Breast epithelium (tissue), 4 donors: ENCODE results near the gene GRIA4. TPM values are rescaled to one million over a fixed set of nuclear protein-coding genes. Genes with fewer than 3 reads are reported as not detected.
A peak's percentile ranks its signal among the peaks of the same experiment; 100 is the strongest.

Experiments used
- DNase-seq, 2 donors: peaks; one replicate each; pipeline ENCODE4 v3.0.0-alpha.2; 2019; ENCODE audit warnings: low spot score in 2 of 2
- H3K27ac ChIP-seq, 2 donors: fragments of 200-600 bp; sonication (generic) in 1 of 2; one replicate each; pipeline ENCODE4 v1.5.1; 2016 to 2019; ENCODE audit warnings: mild to moderate bottlenecking in 1 of 2
- H3K27me3 ChIP-seq, 2 donors: fragments of 200-600 bp; sonication (generic) in 1 of 2; one replicate each; pipeline versions ENCODE4 v1.5.1 to v1.6.0; 2017 to 2019; ENCODE audit warnings: control low read depth in 1 of 2, mild to moderate bottlenecking in 1 of 2
- H3K36me3 ChIP-seq: fragments of 200-600 bp; one replicate; pipeline ENCODE4 v1.5.1; 2019
- H3K4me1 ChIP-seq, 2 donors: fragments of 200-600 bp; sonication (generic); one replicate each; pipeline ENCODE4 v1.5.1; 2016 to 2019; ENCODE audit warnings: control low read depth in 1 of 2
- H3K4me3 ChIP-seq, 3 donors: fragments of 200-600 bp; sonication (generic); 1 replicate in 2 of 3; 2 replicates in 1 of 3; pipeline ENCODE4 v1.5.1; 2016 to 2019; ENCODE audit warnings: mild to moderate bottlenecking in 3 of 3, moderate library complexity in 2 of 3
- H3K9me3 ChIP-seq, 2 donors: fragments of 200-600 bp; sonication (generic) in 1 of 2; one replicate each; pipeline ENCODE4 v1.5.1; 2016 to 2019; ENCODE audit warnings: control low read depth in 1 of 2
- CTCF ChIP-seq, 3 donors: fragments of 450-650 bp; IDR thresholded peaks; one replicate each; pipeline ENCODE4 v1.5.1; 2016 to 2017; ENCODE audit warnings: antibody characterized with exemption in 3 of 3, mild to moderate bottlenecking in 3 of 3, moderate library complexity in 3 of 3
- POLR2A ChIP-seq: fragments of 450-650 bp; IDR thresholded peaks from one replicate; pipeline ENCODE4 v1.6.1; 2016; ENCODE audit warnings: antibody characterized with exemption, mild to moderate bottlenecking, moderate library complexity
- POLR2AphosphoS5 ChIP-seq, 3 donors: sonication (generic); formaldehyde crosslinking; IDR thresholded peaks; one replicate each; pipeline ENCODE4 v1.6.1; 2017; ENCODE audit warnings: antibody characterized with exemption in 3 of 3
- intact Hi-C: fragments of 100-400 bp; cut with DNase I; formaldehyde crosslinking; loops from one replicate; pipeline ENCODE4 v1.15.1; 2023; ENCODE audit warnings: low total_unique reads
- total RNA-seq, 3 donors: library from RNA; depleted of rRNA; stranded (reverse); fragments of >200 nt; gene quantifications; one replicate each; pipeline ENCODE4 v1.1.0, GENCODE V29; 2016

The GRIA4 gene
- total RNA-seq, 3 donors from 2014 or later = 14.1 to 27.7 TPM; not detected in 1

DNA sequence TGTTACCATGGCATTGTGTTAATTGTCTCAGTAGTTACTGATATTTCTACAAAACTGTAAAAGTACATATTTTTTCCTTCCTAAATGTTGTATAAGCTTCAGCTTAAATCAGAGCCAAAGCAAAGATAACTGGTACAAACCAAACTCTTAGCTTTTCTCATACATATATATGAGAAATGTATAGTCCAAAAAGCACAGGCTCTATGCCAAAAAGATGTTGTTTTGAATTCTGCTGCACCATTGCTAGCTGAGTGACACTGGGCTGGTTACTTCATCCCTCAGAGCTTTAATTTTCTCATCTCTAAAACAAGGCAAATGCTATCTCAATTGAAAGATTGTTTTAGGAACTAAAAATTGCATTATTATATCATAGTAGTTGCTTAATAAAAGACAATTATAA lies 6.7 kb upstream of the GRIA4 start:
- intact Hi-C loops = no loop called here
- Histone ChIP-seq H3K27me3 (no peaks in the 10 kb centered on the region), H3K9me3 (no peaks in the 10 kb centered on the region), H3K36me3 (no peaks in the 10 kb centered on the region), H3K4me1 (no peaks in the 10 kb centered on the region), H3K27ac (no peak overlapping the region), H3K4me3 (no peak overlapping the region)
- TF ChIP-seq POLR2AphosphoS5 (IDR thresholded peaks at IDR 0.05) (no peak), POLR2A (no peak), CTCF (IDR thresholded peaks at IDR 0.05) (no peak)
- DNase-seq = no peak

DNA sequence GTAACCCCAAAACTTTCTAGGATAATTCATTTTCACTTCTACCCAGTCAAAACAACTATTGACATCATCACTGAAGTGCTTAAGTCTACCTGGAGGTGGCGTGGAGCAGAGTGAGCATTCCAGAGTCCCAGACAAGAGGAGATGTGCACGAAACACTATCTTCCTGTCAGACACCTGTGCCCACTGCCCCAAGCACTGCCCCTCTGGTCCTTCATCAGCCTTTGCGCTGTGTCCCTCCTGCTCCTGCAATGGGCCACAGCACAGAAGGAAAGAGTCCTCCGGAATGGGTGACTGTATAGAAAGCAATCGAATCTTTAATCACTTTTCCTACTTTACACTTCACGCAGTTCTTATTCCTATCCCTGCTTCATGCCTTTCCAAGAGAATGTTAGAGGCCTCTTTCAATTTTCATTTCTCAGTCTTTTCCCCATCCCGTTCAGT lies 512 bp upstream of the GRIA4 start:
- TF ChIP-seq CTCF (IDR thresholded peaks at IDR 0.05) = peak in 2 of 3 donors; percentile 20 to 35
- TF ChIP-seq POLR2AphosphoS5 (IDR thresholded peaks at IDR 0.05) = no peak
- no peak for TF ChIP-seq POLR2A
- Histone ChIP-seq H3K9me3 (no peaks in the 10 kb centered on the region), H3K4me3 (peak overlapping the region in 2 of 3 donors; percentile 58 to 69), H3K27me3 (peaks cover 0 to 35% of the 10 kb centered on the region in 2 donors), H3K27ac (peak overlapping the region; percentile 76 to 84), H3K4me1 (no peaks in the 10 kb centered on the region), H3K36me3 (no peaks in the 10 kb centered on the region)
- intact Hi-C loops = no loop called here
- DNase-seq = peak in 1 of 2 donors; percentile 36

- intact Hi-C loops = no loop called here
- Histone ChIP-seq H3K4me3 (peak overlapping the region; percentile 27 to 69 (median 58)), H3K27ac (peak overlapping the region; percentile 41 to 59), H3K27me3 (peaks cover 0 to 35% of the 10 kb centered on the region in 2 donors), H3K9me3 (no peaks in the 10 kb centered on the region), H3K4me1 (no peaks in the 10 kb centered on the region), H3K36me3 (no peaks in the 10 kb centered on the region)
- no peak for TF ChIP-seq POLR2AphosphoS5 (IDR thresholded peaks at IDR 0.05)
- no peak for TF ChIP-seq POLR2A
- TF ChIP-seq CTCF (IDR thresholded peaks at IDR 0.05) = no peak
- no peak for DNase-seq
These were observed 1.1 kb downstream of the GRIA4 start for GRCh38 chr11:105610871-105611571.

DNA sequence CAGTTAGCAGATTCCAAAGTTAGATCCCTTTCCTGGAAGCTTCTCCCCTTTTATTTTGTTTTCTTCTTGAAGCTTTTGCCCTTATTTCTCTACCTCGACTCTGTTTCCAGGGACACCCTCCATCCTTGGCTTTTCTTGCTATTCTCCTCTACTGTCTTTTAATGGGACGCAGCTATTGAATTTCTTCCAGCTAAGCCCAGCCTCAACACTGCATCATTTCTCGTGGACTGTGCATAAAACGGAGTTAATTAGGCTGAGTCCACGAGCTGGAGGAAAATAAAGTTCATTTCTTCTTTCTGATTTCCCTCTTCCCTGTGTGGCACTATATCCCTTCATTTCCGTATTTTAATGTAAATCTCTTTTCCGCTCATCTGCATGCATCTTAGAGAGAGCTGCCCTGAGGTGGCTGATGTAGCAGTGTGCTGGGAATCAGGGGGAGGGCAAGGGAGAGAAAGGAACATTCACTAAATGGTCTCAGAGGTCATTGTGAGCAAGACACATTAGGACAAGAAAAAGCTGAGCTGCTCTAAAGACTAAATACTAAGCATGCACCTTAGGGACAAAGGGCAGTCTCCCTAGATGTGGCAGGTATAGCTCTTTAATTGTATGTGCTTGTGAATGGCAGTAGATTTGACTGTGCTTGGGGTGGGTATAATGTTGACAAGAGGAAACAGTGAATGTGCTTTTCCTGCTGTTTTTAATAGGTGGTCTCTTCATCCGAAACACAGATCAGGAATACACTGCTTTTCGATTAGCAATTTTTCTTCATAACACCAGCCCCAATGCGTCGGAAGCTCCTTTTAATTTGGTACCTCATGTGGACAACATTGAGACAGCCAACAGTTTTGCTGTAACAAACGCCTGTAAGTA lies 1.9 kb downstream of the GRIA4 start:
- H3K4me3 ChIP-seq = peak overlapping the region in 2 of 3 donors; percentile 58 to 69
- intact Hi-C loops = no loop called here
- no peak for TF ChIP-seq CTCF (IDR thresholded peaks at IDR 0.05)
- TF ChIP-seq POLR2A = no peak
- no peak for TF ChIP-seq POLR2AphosphoS5 (IDR thresholded peaks at IDR 0.05)

DNA sequence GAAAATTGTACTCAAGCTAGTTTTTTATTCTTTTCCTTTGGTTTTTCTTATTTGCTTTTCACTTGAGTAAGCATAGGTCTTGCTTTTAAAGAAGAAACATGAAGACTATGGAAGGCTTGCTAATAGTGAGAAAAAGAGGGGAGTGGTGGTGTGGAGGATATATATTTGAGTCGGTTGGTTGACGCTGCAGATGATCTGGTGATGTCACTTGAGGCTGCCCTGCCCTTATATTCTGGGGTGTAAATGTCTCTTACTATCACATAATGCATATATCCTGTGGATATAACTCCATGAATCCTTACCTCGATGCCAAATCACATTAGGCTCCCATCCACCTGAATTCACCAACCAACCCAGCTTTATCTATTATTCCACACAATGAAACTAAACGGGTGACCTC lies 2.9 kb downstream of the GRIA4 start:
- Histone ChIP-seq H3K27ac (peak overlapping the region; percentile 41 to 59), H3K27me3 (peaks cover 0 to 35% of the 10 kb centered on the region in 2 donors), H3K9me3 (no peaks in the 10 kb centered on the region), H3K4me1 (no peaks in the 10 kb centered on the region), H3K4me3 (peak overlapping the region in 2 of 3 donors; percentile 33 to 58), H3K36me3 (no peaks in the 10 kb centered on the region)
- TF ChIP-seq CTCF (IDR thresholded peaks at IDR 0.05) = no peak
- no peak for TF ChIP-seq POLR2A
- no peak for DNase-seq
- intact Hi-C loops = no loop called here

More for the DNA sequence above, 1.9 kb downstream of the GRIA4 start:
- H3K9me3 ChIP-seq = no peaks in the 10 kb centered on the region
- DNase-seq = no peak
- H3K27ac ChIP-seq = peak overlapping the region; percentile 59 to 64
- H3K36me3 ChIP-seq = no peaks in the 10 kb centered on the region
- H3K4me1 ChIP-seq = no peaks in the 10 kb centered on the region
- H3K27me3 ChIP-seq = peaks cover 0 to 35% of the 10 kb centered on the region in 2 donors
